ENCODE data around the gene HPX. TPM values are rescaled to one million over a fixed set of nuclear protein-coding genes. Genes with fewer than 3 reads are reported as not detected.

Gene HPX
- 0.30 and 0.74 TPM in 2 replicates for total RNA-seq

DNA sequence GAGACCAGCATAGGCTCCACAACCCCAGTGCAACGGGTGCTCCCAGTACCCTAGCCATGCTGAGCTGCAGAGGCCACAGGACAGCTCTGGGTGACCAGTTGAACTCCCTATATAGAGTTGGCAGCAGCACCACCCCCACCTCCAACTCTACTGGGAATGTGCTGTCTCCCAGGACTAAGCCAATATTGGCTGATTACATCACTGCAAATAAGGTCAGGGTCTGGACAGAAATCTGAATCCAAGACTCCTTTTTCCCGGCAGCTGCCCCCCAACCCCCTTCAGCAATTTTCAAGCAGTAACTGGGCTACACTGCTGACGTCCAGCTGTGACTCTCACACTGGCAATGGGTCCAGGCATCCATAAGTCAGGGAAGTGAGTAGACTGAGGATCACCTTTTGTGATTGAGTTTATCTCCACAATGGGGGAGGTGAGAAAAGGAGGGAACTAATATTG, at the start of gene HPX:
HPX (minus strand) TSS at position 82 of the 453 bp plus-strand sequence; CDS start at position 58, 24 bp downstream.

DNA sequence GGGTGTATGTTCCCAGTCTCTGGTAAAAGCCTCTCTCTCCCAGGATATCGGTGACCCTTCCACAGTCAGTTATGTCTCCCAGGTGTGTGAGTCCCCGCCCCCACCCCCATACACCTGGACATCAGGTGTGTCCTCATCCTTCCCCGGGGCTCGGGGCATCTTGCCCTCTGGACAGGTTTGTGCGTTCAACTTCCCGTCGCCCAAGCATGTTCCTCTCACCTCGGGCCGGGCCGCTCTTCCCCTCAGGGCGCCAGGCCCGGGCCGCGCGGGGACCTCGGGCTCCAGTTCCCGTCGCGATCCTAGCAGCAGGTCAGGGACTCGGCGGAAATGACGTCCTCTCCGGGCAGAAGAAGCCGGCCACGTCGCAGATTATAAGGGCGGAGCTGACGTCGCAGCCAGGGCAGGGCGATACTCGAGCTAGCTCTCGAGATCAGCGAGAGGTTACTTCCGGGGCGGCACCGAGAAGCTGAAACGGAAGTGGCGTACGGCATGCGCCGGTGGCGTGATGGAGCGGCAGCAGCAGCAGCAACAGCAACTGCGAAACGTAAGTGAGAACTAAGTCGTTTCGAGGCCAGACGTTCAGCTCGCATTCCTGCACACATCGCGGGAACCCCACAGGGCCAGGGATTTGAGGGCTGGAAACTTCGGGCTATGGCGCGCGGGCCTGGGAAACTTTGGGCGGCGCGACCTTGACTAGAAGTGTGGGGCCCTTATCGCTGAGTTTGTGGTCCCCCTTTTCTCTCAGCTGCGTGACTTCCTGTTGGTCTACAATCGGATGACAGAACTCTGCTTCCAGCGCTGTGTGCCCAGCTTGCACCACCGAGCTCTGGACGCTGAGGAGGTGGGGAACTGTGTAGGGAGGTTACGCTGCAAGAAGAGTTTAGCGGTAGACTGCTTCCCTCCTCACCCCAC, 40.5 kb upstream of the HPX start, which contains the start of the genes ARFIP2 and TIMM10B:
ARFIP2 (minus strand) TSS at position 320 of the 912 bp plus-strand sequence. CDS start 910 bp downstream, outside the sequence.
TIMM10B (plus strand) TSS at position 490 of the 912 bp plus-strand sequence; CDS start at position 506, 16 bp downstream.

DNA sequence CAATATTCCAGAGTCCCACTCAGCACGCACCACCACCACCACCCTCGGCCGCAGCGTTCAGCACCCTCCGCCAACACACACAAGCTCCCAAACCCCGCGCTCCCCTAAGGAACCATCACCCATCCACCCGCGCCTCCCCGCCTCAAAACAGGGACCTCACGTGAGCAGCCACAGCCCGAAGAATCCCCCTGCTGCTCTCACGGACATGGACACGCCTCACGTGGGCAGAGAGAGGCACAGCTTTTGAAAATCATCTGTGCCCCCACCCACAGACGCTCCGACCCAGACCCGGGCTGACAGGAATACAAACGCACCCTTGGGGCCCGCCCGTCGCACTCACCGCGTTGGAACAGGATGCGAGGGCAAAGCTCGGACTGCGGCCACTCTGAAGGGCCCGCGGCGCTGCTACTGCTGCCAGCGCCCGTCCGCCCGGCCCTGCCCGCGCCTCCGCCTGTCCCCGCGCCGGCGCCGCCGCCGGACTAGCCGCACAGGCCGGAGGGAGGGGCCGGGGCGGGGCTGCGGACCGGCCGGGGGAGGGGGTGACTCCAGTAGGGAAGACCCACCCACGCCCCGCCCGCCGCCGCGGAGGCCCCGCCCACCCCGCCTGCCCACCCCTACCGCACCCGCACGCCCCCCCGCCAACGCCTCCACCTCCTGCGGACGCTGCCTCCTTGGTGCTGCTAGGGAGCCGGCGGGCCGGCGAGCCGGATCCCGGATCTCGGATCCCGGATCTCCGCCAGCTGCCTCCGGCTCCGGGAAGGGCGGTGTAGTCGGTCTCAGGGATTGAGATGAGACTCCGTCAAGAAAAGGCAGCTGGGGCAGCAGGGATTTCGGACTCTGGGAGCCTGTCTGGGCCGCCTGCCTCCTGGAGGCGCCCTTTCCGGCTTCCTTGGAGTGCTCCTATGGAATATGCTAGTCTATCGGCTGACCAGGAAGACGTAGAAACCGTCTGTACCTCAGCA, 32.9 kb upstream of the HPX start, which contains the start of gene TRIM3:
TRIM3 (minus strand) TSS at position 491 of the 962 bp plus-strand sequence. CDS start 8,246 bp downstream, outside the sequence.

DNA sequence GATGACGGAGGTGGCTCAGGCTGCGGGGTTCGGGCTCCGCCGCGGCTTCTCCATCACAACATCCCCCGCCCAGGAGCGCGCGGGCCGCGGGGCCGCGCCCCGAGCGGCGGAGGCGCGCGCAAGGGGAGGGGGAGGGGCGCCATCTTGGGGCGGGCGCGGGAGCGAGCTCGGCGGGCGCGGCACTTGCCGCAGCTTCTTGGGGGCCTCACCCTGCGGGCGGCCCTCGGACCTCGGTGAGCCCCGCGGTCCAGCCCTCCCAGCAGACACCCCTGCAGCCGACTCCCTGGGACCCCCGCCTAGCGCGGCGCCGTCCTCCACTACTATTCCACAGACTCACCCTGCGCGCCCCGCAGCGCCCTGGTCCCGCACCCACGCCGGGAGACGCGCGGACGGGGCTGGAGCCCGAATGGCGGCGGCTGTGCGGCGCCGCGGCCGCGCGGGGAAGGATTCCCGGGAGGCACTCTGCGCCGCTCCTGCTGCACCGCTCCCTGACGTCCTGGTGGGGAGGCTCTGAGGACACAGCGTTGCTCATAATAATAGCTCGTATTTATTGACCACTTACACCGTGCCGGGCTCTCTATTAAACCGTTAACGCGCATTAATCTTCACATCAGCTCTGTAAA, 21.7 kb downstream of the HPX start, which contains the start of gene APBB1:
APBB1 (minus strand) TSS at position 86 of the 623 bp plus-strand sequence. CDS start 7,747 bp downstream, outside the sequence.

DNA sequence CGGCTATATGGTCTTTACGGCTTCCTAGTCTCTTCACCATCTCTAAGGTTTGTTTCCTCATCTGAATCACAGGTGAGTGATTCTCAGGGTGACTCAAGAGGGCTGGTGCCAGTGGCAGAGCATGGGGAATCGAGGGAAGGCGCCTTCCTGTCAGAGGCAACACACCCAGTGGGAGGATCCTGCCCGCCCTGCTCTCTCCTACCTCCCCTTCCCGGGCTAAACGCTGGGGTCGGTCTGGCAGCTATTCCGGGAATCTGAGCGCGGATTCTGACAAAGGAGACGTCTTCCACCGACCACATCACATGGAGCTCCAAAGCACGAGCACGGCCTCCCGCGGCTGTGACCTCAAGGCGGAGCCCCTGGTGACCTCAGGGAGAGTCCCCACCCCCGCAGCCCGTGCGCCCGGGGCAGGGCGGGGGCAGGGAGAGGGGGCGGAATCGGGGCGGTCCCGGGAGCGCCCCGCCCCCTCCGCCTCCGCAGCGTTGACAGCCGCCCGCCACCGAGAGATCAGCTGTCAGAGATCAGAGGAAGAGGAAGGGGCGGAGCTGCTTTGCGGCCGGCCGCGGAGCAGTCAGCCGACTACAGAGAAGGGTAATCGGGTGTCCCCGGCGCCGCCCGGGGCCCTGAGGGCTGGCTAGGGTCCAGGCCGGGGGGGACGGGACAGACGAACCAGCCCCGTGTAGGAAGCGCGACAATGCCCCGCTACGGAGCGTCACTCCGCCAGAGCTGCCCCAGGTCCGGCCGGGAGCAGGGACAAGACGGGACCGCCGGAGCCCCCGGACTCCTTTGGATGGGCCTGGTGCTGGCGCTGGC, 50.7 kb downstream of the HPX start, which contains the start of gene SMPD1:
SMPD1 (plus strand) TSS at position 570 of the 813 bp plus-strand sequence; CDS start at position 695, 125 bp downstream.

Other genes with a start within 250 kb of the HPX start
- gene OR52W1, start 241.8 kb downstream of the HPX start, total RNA-seq: not detected in 2 replicates
- not detected in 2 replicates for gene C11orf42, start 235.4 kb downstream of the HPX start, total RNA-seq
- gene FHIP1B, start 206.4 kb downstream of the HPX start, total RNA-seq: 9.5 and 15.3 TPM in 2 replicates
- gene CNGA4, start 201.9 kb downstream of the HPX start, total RNA-seq: 0.09 TPM in 1 of 2 replicates, not detected in the other
- gene CCKBR, start 181.1 kb downstream of the HPX start, total RNA-seq: not detected in 2 replicates
- gene CAVIN3, start 120.5 kb downstream of the HPX start, total RNA-seq: 123 and 129 TPM in 2 replicates
- gene SMPD1, start 50.5 kb downstream of the HPX start, total RNA-seq: 62.1 and 77.2 TPM in 2 replicates
- 31.1 and 34.1 TPM in 2 replicates for gene APBB1, start 21.9 kb downstream of the HPX start, total RNA-seq
- 19.0 and 28.4 TPM in 2 replicates for gene TRIM3, start 33.0 kb upstream of the HPX start, total RNA-seq
- gene ARFIP2, start 40.3 kb upstream of the HPX start, total RNA-seq: 59.4 and 73.3 TPM in 2 replicates
- gene TIMM10B, start 40.5 kb upstream of the HPX start, total RNA-seq: 38.5 and 46.0 TPM in 2 replicates
- 4.5 and 12.9 TPM in 2 replicates for gene DNHD1, start 56.3 kb upstream of the HPX start, total RNA-seq
- gene RRP8, start 162.6 kb upstream of the HPX start, total RNA-seq: 11.9 and 16.4 TPM in 2 replicates
- 176 and 244 TPM in 2 replicates for gene ILK, start 162.8 kb upstream of the HPX start, total RNA-seq
- gene TAF10, start 171.2 kb upstream of the HPX start, total RNA-seq: 46.1 and 51.1 TPM in 2 replicates
- gene TPP1, start 178.4 kb upstream of the HPX start, total RNA-seq: 124 and 159 TPM in 2 replicates
- gene DCHS1, start 214.8 kb upstream of the HPX start, total RNA-seq: 4.4 and 10.4 TPM in 2 replicates
- gene MRPL17, start 242.4 kb upstream of the HPX start, total RNA-seq: 37.0 and 63.2 TPM in 2 replicates

Measured in smooth muscle cell of the umbilical artery (primary cell).